ENCODE data around the gene FABP3. TPM values are rescaled to one million over a fixed set of nuclear protein-coding genes. Genes with fewer than 3 reads are reported as not detected.

Gene FABP3
- total and polyA plus RNA-seq, 8 donors, result 7.6 to 73.5 (median 43.0) TPM; not detected in 1

GRCh38 chr1:31410871-31411270, 38.0 kb upstream of the FABP3 start:
- Histone ChIP-seq H3K4me1 (peaks cover 5 to 33% (median 29%) of the 10 kb centered on the region in 4 donors), H3K36me3 (no peaks in the 10 kb centered on the region), H3K9me3 (no peaks in the 10 kb centered on the region), H3K27ac (no peak overlapping the region), H3K4me3 (no peak overlapping the region), H3K27me3 (peaks cover 0 to 37% (median 10%) of the 10 kb centered on the region in 3 donors)
- intact Hi-C loops (cut with DNase I; ENCODE audit: low total_unique reads), result no loop called here
- DNase-seq, result no peak
- TF ChIP-seq POLR2A (IDR thresholded peaks at IDR 0.05), result no peak
- TF ChIP-seq, protein P1, sequence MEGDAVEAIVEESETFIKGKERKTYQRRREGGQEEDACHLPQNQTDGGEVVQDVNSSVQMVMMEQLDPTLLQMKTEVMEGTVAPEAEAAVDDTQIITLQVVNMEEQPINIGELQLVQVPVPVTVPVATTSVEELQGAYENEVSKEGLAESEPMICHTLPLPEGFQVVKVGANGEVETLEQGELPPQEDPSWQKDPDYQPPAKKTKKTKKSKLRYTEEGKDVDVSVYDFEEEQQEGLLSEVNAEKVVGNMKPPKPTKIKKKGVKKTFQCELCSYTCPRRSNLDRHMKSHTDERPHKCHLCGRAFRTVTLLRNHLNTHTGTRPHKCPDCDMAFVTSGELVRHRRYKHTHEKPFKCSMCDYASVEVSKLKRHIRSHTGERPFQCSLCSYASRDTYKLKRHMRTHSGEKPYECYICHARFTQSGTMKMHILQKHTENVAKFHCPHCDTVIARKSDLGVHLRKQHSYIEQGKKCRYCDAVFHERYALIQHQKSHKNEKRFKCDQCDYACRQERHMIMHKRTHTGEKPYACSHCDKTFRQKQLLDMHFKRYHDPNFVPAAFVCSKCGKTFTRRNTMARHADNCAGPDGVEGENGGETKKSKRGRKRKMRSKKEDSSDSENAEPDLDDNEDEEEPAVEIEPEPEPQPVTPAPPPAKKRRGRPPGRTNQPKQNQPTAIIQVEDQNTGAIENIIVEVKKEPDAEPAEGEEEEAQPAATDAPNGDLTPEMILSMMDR (IDR thresholded peaks at IDR 0.05), result no peak
- TF ChIP-seq EP300 (IDR thresholded peaks at IDR 0.05), result no peak
- no peak for TF ChIP-seq POLR2AphosphoS5 (IDR thresholded peaks at IDR 0.05)
- 73 to 82% (median 74%) methylated on average over 4 of the region's 4 CpGs for WGBS, 5 donors

DNA sequence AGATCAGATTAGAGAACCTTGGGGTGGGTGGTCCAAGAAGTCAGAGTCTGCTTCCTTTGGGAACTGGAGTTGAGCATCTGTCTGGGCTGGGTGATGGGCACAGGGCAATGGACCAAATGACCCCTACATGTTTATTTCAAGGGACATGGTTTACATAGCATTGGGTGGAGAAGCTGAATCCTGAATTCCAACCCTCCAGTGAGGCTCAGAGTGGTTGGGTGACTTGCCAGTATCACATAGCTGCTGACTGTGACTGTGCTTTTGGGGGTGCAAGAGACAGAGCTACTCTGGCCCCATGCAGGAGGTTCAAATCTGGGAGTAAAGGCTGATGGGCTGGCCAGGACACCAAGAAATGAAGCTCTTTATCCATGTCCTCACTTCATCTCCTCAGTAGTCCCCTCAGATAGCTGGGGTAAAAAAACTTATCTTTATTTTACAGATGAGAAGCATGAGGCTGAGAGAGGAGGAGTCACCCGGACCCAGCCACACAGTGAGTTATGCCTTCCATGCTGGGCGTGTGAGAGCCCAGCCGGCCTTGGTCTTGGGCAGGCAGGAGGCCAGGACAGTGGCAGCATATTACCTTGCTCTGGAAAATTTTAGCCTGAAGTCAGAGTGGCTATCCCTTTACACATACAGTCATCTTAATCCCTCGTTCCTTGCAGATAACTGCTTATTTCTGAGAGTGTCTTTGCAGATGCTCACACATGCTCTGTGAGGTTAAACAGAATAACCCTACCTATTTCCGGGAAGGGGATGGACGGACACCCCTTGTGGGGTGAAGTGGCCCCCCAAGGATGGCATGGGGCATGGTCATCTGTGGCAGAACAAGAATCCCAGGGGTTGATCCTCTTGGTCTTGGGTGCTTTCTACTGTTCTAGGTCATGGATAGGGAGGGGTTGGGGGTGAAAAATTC, 37.3 kb upstream of the FABP3 start:
- no peak for DNase-seq
- Histone ChIP-seq H3K27ac (no peak overlapping the region), H3K27me3 (peaks cover 0 to 37% (median 10%) of the 10 kb centered on the region in 3 donors), H3K36me3 (no peaks in the 10 kb centered on the region), H3K4me3 (no peak overlapping the region), H3K4me1 (peaks cover 5 to 27% (median 22%) of the 10 kb centered on the region in 4 donors), H3K9me3 (no peaks in the 10 kb centered on the region)
- TF ChIP-seq, protein P1 (IDR thresholded peaks at IDR 0.05), result no peak
- TF ChIP-seq POLR2AphosphoS5 (IDR thresholded peaks at IDR 0.05), result no peak
- WGBS, 5 donors, result 60 to 74% (median 64%) methylated on average over 6 of the region's 6 CpGs
- intact Hi-C loops (cut with DNase I; ENCODE audit: low total_unique reads), result no loop called here

- no peak overlapping the region for H3K4me3 ChIP-seq
- 82 to 90% (median 88%) methylated on average over 5 of the region's 5 CpGs for WGBS, 5 donors
- TF ChIP-seq EP300 (IDR thresholded peaks at IDR 0.05) (no peak), POLR2AphosphoS5 (IDR thresholded peaks at IDR 0.05) (no peak)
- peaks cover 5 to 15% (median 13%) of the 10 kb centered on the region in 4 donors for H3K4me1 ChIP-seq
- no peak overlapping the region for H3K27ac ChIP-seq
- intact Hi-C loops (cut with DNase I; ENCODE audit: low total_unique reads), result no loop called here
- peaks cover 0 to 37% (median 7%) of the 10 kb centered on the region in 3 donors for H3K27me3 ChIP-seq
- DNase-seq, result no peak
- no peaks in the 10 kb centered on the region for H3K36me3 ChIP-seq
- no peaks in the 10 kb centered on the region for H3K9me3 ChIP-seq
Measured at GRCh38 chr1:31408788-31409318, 36.0 kb upstream of the FABP3 start.

- H3K27me3 ChIP-seq, result peaks cover 0 to 25% (median 0%) of the 10 kb centered on the region in 3 donors
- TF ChIP-seq EP300 (IDR thresholded peaks at IDR 0.05) (no peak), POLR2A (IDR thresholded peaks at IDR 0.05) (no peak), POLR2AphosphoS5 (IDR thresholded peaks at IDR 0.05) (no peak)
- TF ChIP-seq, protein P1 (IDR thresholded peaks at IDR 0.05), result no peak
- DNase-seq, result no peak
- no peaks in the 10 kb centered on the region for H3K9me3 ChIP-seq
- intact Hi-C loops (cut with DNase I; ENCODE audit: low total_unique reads), result no loop called here
- no peak overlapping the region for H3K4me3 ChIP-seq
- H3K36me3 ChIP-seq, result no peaks in the 10 kb centered on the region
- no peak overlapping the region for H3K27ac ChIP-seq
- WGBS, 5 donors, result 82 to 91% (median 89%) methylated on average over 15 to 18 of the region's 18 CpGs
- H3K4me1 ChIP-seq, result no peaks in the 10 kb centered on the region
Measured at GRCh38 chr1:31407029-31407626, 34.3 kb upstream of the FABP3 start.
